Activated CD4-positive, alpha-beta memory T cell treated with anti-CD3 and anti-CD28 coated beads for 36 hours (primary cell): ENCODE results near the gene KCNAB2. TPM values are rescaled to one million over a fixed set of nuclear protein-coding genes. Genes with fewer than 3 reads are reported as not detected.
"Not testable (repeated sequence)": the region's sequence is repeated elsewhere in the genome, so short reads cannot be mapped to it uniquely, and the experiment has no call there.

ENCODE experiments used
- CTCF ChIA-PET: fragments of 350-600 bp; sonication (Branson Sonifier 250); formaldehyde crosslinking; loops from one replicate; lab custom pipeline; 2021; ENCODE audit warnings: antibody characterized with exemption, inconsistent platforms; lab: Charles Lee
- POLR2A ChIA-PET: fragments of 350-600 bp; sonication (Branson Sonifier 250); formaldehyde crosslinking; loops from one replicate; lab custom pipeline; 2021; ENCODE audit warnings: antibody characterized with exemption; lab: Charles Lee
- DNase-seq: peaks from one replicate; pipeline ENCODE4 v3.0.0-alpha.2; 2020
- H3K27ac Mint-ChIP-seq: one replicate; pipeline ENCODE4 v1.8.0; 2021; ENCODE audit warnings: mixed read lengths
- H3K27me3 Mint-ChIP-seq: one replicate; pipeline ENCODE4 v1.8.0; 2021; ENCODE audit warnings: mixed read lengths
- H3K36me3 Mint-ChIP-seq: one replicate; pipeline ENCODE4 v1.8.0; 2021; ENCODE audit warnings: mixed read lengths
- H3K4me1 Mint-ChIP-seq: one replicate; pipeline ENCODE4 v1.8.0; 2021; ENCODE audit warnings: low read depth, mixed read lengths
- H3K4me3 Mint-ChIP-seq: one replicate; pipeline ENCODE4 v1.8.0; 2021; ENCODE audit warnings: mild to moderate bottlenecking, mixed read lengths
- H3K9me3 Mint-ChIP-seq: one replicate; pipeline ENCODE4 v1.8.0; 2021; ENCODE audit warnings: mixed read lengths
- intact Hi-C: fragments of 100-400 bp; cut with micrococcal nuclease; formaldehyde crosslinking; loops from one replicate; pipeline ENCODE4 v1.15.1; 2023
- total RNA-seq, 2 experiments: library from RNA; stranded (reverse); gene quantifications; one replicate each; pipeline ENCODE4 v1.2.3, GENCODE V29; 2021

KCNAB2 gene
- total RNA-seq, 2 experiments from 2014 or later = 196 to 202 TPM

DNA sequence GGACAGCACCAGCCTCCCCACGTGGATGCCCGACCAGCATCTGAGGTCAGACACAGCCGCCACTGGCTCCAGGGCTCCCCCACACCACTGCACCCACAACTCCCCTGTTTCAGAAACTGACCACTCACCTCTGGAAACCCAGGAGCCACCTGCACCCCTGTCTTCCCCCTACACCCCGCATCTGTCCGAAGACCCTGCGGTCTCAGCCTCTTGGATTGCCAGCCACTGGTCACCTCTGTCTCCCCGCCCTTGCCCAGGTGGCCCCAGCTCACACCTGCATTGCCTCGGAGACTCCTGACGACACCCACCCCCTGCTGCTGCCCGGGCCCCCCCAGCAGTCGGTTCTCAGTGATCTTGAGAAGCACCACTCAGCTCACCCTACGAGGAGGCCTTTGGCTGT lies 32.2 kb upstream of the KCNAB2 start:
- ChIA-PET CTCF (no interaction called here), POLR2A (no interaction called here)
- H3K27ac Mint-ChIP-seq = no peak overlapping the region
- no peaks in the 10 kb centered on the region for H3K36me3 Mint-ChIP-seq
- no peak overlapping the region for H3K4me3 Mint-ChIP-seq
- H3K9me3 Mint-ChIP-seq = no peaks in the 10 kb centered on the region
- intact Hi-C loops = no loop called here
- peaks cover 3% of the 10 kb centered on the region for H3K4me1 Mint-ChIP-seq
- H3K27me3 Mint-ChIP-seq = no peaks in the 10 kb centered on the region
- no peak for DNase-seq

DNA sequence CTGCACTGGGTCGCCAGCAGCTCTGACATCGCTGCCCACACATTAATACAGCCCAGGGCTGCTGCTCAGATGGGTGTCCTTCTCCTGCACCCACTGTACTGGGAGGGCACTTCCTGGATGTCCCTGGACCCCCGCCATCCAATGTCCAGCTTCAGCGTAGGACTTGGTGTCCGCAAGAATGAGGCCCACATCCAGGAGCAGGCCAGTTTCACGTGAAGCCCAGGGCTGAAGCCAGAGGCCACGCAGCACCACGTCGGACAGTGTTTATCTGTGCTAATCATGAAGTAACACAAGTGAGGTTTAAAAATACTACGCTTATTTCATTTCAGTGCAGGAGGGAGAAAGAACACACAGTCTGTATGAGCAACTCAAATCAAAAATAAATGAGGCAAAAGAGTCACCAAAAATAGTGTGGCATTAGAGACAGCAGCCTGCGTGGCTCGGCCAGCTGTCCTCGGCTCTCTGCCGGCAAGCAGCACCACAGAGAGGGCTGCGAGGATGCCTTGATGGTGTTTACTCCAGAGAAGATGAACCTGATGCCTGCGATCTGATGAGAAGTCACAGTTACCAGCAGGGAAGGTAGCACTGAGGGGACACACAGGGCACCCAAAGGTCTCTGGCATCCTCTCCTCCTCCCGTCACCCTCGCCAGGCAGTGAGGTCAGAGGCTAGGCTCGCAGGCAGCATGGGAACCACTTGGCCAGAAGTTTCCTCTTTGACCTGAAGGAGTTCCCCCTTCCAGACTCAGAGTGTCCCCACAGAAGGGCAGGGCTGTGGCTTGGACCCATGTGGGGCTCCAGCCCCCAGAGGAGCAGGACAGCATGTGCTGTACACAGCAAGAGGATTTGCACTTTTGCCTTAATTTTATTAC lies 31.3 kb upstream of the KCNAB2 start:
- POLR2A ChIA-PET = no interaction called here
- CTCF ChIA-PET = no interaction called here
- no peak overlapping the region for H3K4me3 Mint-ChIP-seq

DNA sequence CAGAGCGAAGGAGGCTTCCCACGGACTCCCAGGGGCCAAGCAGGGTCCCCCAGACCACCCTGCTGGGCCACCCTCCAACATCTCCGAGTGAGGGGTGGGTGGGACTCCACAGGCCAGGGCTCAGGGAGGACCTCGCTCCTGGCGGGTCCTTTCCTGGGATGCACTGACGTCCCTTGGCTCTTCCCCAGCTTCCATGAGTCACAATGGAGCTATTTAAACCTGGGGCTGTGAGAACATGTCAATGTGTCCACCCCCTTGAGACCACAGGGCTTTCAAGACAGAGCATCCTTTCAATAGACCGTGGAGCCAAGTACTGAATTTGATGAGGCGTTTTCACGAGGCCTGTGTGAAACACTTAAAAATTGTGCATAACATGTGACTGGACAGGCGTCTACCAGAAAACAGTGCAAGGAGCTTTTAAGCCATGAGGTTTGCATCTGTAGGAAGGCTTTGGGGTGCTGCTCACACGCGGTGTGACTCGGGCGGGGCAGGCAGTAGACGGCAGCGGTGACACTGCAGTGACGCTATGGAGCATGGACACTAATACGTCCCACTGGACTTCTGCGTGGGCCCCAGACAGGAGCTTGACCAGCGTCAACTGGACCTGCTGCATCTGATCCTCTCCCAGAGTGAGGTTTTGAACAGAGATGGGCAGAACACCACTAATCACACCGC lies 29.4 kb upstream of the KCNAB2 start:
- ChIA-PET POLR2A (interaction anchor here (1.6 kb wide), 1 partner anchor 10 kb away, joined by 5 read pairs; no protein-coding TSS in a partner anchor), CTCF (no interaction called here)
- H3K27ac Mint-ChIP-seq = no peak overlapping the region
- no peaks in the 10 kb centered on the region for H3K9me3 Mint-ChIP-seq
- intact Hi-C loops = no loop called here
- no peaks in the 10 kb centered on the region for H3K27me3 Mint-ChIP-seq
- H3K4me3 Mint-ChIP-seq = no peak overlapping the region
- DNase-seq = no peak
- peaks cover 2% of the 10 kb centered on the region for H3K36me3 Mint-ChIP-seq
- H3K4me1 Mint-ChIP-seq = no peaks in the 10 kb centered on the region

More for the DNA sequence above, 31.3 kb upstream of the KCNAB2 start:
- no peak overlapping the region for H3K27ac Mint-ChIP-seq
- no peak for DNase-seq
- no peaks in the 10 kb centered on the region for H3K36me3 Mint-ChIP-seq
- intact Hi-C loops = no loop called here
- no peaks in the 10 kb centered on the region for H3K9me3 Mint-ChIP-seq
- no peaks in the 10 kb centered on the region for H3K27me3 Mint-ChIP-seq
- peaks cover 3% of the 10 kb centered on the region for H3K4me1 Mint-ChIP-seq

DNA sequence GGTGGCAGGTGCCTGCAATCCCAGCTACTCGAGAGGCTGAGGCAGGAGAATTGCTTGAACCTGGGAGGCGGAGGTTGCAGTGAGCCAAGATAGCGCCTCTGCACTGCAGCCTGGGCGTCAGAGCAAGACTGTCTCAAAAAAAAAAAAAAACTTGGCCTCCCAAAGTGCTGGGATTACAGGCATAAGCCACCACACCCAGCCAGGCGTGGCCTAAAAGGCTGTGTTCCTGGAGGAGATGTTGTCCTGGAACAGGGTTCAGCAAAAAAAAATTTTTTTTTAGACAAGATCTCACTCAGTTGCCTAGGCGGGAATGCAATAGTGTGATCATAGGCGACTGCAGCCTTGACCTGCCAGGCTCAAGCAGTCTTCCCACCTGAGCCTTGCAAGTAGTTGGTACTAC lies 28.0 kb upstream of the KCNAB2 start:
- CTCF ChIA-PET, H3K9me3 Mint-ChIP-seq, DNase-seq, H3K4me1 Mint-ChIP-seq, H3K27me3 Mint-ChIP-seq, H3K4me3 Mint-ChIP-seq, POLR2A ChIA-PET, H3K27ac Mint-ChIP-seq, intact Hi-C loops, H3K36me3 Mint-ChIP-seq: not testable (repeated sequence)

DNA sequence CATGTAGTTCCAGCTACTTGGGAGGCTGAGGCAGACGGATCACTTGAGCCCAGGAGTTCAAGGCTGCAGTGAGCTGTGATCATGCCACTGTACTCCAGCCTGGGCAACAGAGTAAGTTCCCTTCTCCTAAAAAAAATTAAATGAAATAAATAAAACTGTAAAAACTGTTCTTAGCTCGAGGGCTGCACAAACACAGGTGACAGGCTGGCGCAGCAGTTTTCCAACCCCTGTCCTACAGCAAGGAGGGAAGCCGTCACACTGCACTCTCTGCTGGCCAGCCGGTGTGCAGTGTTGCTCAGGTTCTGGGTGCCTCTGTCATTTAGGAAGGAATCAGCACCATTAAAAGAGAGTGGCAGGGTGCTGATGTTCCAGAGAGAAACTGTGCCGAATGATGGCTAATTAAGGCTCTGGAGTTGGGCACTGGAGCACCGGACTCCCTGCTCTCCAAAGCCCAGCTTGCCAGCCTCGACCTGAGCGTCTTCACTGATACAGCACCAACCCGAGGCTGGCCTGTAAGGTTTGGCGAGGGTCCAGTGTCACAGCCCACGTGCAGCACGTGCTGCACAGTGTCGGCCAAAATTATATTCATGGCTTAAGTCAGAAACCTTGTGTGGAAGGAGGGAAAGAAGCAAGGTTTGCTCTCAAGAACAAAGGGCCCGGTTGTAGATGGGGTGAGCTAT lies 26.4 kb upstream of the KCNAB2 start:
- ChIA-PET CTCF (interaction anchor here (0.8 kb wide), 1 partner anchor 22 kb away, joined by 3 read pairs; no protein-coding TSS in a partner anchor), POLR2A (no interaction called here)
- no peaks in the 10 kb centered on the region for H3K27me3 Mint-ChIP-seq
- H3K4me1 Mint-ChIP-seq = no peaks in the 10 kb centered on the region
- intact Hi-C loops = no loop called here
- no peaks in the 10 kb centered on the region for H3K9me3 Mint-ChIP-seq
- H3K27ac Mint-ChIP-seq = no peak overlapping the region
- no peak for DNase-seq
- H3K36me3 Mint-ChIP-seq = peaks cover 2% of the 10 kb centered on the region
- H3K4me3 Mint-ChIP-seq = no peak overlapping the region

GRCh38 chr1:6022193-6022592 lies 23.5 kb upstream of the KCNAB2 start:
- peaks cover 2% of the 10 kb centered on the region for H3K36me3 Mint-ChIP-seq
- POLR2A ChIA-PET = no interaction called here
- DNase-seq = no peak
- no peak overlapping the region for H3K27ac Mint-ChIP-seq
- peaks cover 8% of the 10 kb centered on the region for H3K4me1 Mint-ChIP-seq
- H3K4me3 Mint-ChIP-seq = no peak overlapping the region
- intact Hi-C loops = loop anchor here (10.0 kb wide), 1 partner anchor 763 kb away; the partner anchor contains the start of gene CAMTA1
- H3K27me3 Mint-ChIP-seq = no peaks in the 10 kb centered on the region
- H3K9me3 Mint-ChIP-seq = no peaks in the 10 kb centered on the region
- CTCF ChIA-PET = no interaction called here

GRCh38 chr1:6023346-6023745 lies 22.3 kb upstream of the KCNAB2 start:
- ChIA-PET POLR2A (no interaction called here), CTCF (interaction anchor here (0.6 kb wide), 1 partner anchor 182 kb away, joined by 3 read pairs; no protein-coding TSS in a partner anchor)
- Mint-ChIP-seq H3K27me3 (no peaks in the 10 kb centered on the region), H3K9me3 (no peaks in the 10 kb centered on the region), H3K36me3 (peaks cover 7% of the 10 kb centered on the region), H3K4me1 (peaks cover 17% of the 10 kb centered on the region), H3K4me3 (no peak overlapping the region), H3K27ac (no peak overlapping the region)
- intact Hi-C loops = loop anchor here (10.0 kb wide), 1 partner anchor 761 kb away; the partner anchor contains the start of gene CAMTA1
- no peak for DNase-seq

DNA sequence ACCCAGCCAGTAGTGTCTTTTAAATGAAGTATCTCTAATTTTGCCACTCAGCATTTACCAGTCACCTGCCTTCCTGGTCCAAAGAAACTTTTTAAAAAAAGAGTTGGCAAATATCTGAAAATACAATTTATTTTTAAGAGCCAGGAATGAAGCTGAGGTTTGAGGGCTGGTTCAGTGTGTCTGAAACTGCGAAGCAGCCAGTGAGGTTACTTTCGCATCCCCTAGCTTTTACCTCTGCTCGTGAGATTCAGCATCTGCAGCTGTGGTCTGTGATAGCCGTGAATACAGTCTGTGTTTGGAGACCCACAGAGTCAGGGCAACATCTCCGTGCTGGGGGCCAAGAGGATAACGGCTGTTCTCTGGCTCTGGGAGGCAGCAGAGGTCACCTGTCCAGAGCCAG lies 21.3 kb upstream of the KCNAB2 start:
- H3K9me3 Mint-ChIP-seq = no peaks in the 10 kb centered on the region
- no peak for DNase-seq
- H3K27ac Mint-ChIP-seq = no peak overlapping the region
- H3K4me3 Mint-ChIP-seq = no peak overlapping the region
- H3K4me1 Mint-ChIP-seq = peaks cover 25% of the 10 kb centered on the region
- ChIA-PET POLR2A (interaction anchor here (3.8 kb wide), 1 partner anchor 31 kb away, joined by 41 read pairs; the partner anchor contains the start of gene NPHP4), CTCF (interaction anchor here (0.7 to 2.2 kb wide), 3 partner anchors 11 to 65 kb away, joined by 5 to 10 read pairs (median 7); no protein-coding TSS in a partner anchor)
- intact Hi-C loops = loop anchor here (10.0 kb wide), 1 partner anchor 760 kb away; the partner anchor contains the start of gene CAMTA1
- peaks cover 16% of the 10 kb centered on the region for H3K36me3 Mint-ChIP-seq
- H3K27me3 Mint-ChIP-seq = no peaks in the 10 kb centered on the region

- Mint-ChIP-seq H3K27ac (peak overlapping the region; percentile 97), H3K9me3 (no peaks in the 10 kb centered on the region), H3K4me3 (peak overlapping the region; percentile 96), H3K27me3 (no peaks in the 10 kb centered on the region), H3K4me1 (peaks cover 36% of the 10 kb centered on the region), H3K36me3 (peaks cover 24% of the 10 kb centered on the region)
- ChIA-PET POLR2A (interaction anchor here (0.5 to 3.8 kb wide), 5 partner anchors 9 to 49 kb away, joined by 3 to 41 read pairs (median 4); partner anchors contain the start of gene NPHP4), CTCF (interaction anchor here (1.4 to 2.2 kb wide), 2 partner anchors 9 to 31 kb away, joined by 7 to 10 read pairs; no protein-coding TSS in a partner anchor)
- peak; percentile 56 for DNase-seq
- intact Hi-C loops = loop anchor here (1.0 to 10.0 kb wide), 6 partner anchors 70 to 759 kb away; partner anchors contain the start of genes ACOT7, CAMTA1, KLHL21 and RPL22
Observed at GRCh38 chr1:6025269-6026094, 20.2 kb upstream of the KCNAB2 start.

- DNase-seq = peak; percentile 97
- Mint-ChIP-seq H3K27ac (peak overlapping the region; percentile 97), H3K27me3 (no peaks in the 10 kb centered on the region), H3K9me3 (no peaks in the 10 kb centered on the region), H3K4me1 (peaks cover 43% of the 10 kb centered on the region), H3K36me3 (peaks cover 32% of the 10 kb centered on the region), H3K4me3 (peak overlapping the region; percentile 96)
- POLR2A ChIA-PET = interaction anchor here (0.5 to 3.8 kb wide), 7 partner anchors 8 to 49 kb away, joined by 3 to 41 read pairs (median 4); partner anchors contain the start of gene NPHP4
- intact Hi-C loops = loop anchor here (1.0 to 10.0 kb wide), 6 partner anchors 71 to 759 kb away; partner anchors contain the start of genes ACOT7, CAMTA1, KLHL21 and RPL22
- CTCF ChIA-PET = interaction anchor here (0.8 to 2.2 kb wide), 2 partner anchors 9 to 33 kb away, joined by 3 to 10 read pairs; no protein-coding TSS in a partner anchor
Observed at GRCh38 chr1:6026095-6026809, 19.4 kb upstream of the KCNAB2 start.
